Liver (tissue), 9 donors: ENCODE results near the gene MED10. TPM values are rescaled to one million over a fixed set of nuclear protein-coding genes. Genes with fewer than 3 reads are reported as not detected.

Experiments
- DNase-seq: peaks from one replicate; pipeline ENCODE4 v3.0.0-alpha.2; 2017; ENCODE audit warnings: low spot score
- H3K27ac ChIP-seq, 2 donors: one replicate each; pipeline ENCODE4 v1.7.0; 2013; ENCODE audit warnings: inconsistent platforms in 2 of 2, low read length in 2 of 2, control low read depth in 1 of 2, low read depth in 1 of 2, mild to moderate bottlenecking in 1 of 2
- H3K27me3 ChIP-seq, 4 donors: one replicate each; pipeline versions ENCODE4 v1.6.1 to v1.7.0; 2013; ENCODE audit warnings: low read length in 3 of 4, inconsistent platforms in 1 of 4, mild to moderate bottlenecking in 1 of 4, moderate library complexity in 1 of 4; ENCODE audit not compliant: control insufficient read depth in 4 of 4, insufficient read depth in 4 of 4
- H3K36me3 ChIP-seq, 4 donors: one replicate each; pipeline versions ENCODE4 v1.6.1 to v1.7.0; 2013; ENCODE audit warnings: low read length in 3 of 4, mild to moderate bottlenecking in 3 of 4, low read depth in 1 of 4, moderate library complexity in 1 of 4; ENCODE audit not compliant: control insufficient read depth in 4 of 4, insufficient read depth in 3 of 4
- H3K4me1 ChIP-seq, 4 donors: one replicate each; pipeline versions ENCODE4 v1.6.1 to v1.7.0; 2013; ENCODE audit warnings: low read length in 3 of 4, mild to moderate bottlenecking in 3 of 4, moderate library complexity in 1 of 4; ENCODE audit not compliant: control insufficient read depth in 4 of 4, insufficient read depth in 4 of 4
- H3K4me3 ChIP-seq, 3 donors: one replicate each; pipeline versions ENCODE4 v1.6.1 to v1.7.0; 2013; ENCODE audit warnings: low read length in 3 of 3, control low read depth in 1 of 3, low read depth in 1 of 3, mild to moderate bottlenecking in 1 of 3
- H3K9ac ChIP-seq, 2 donors: one replicate each; pipeline ENCODE4 v1.7.0; 2013; ENCODE audit warnings: low read length in 2 of 2, mild to moderate bottlenecking in 2 of 2, moderate library complexity in 2 of 2, control low read depth in 1 of 2, low read depth in 1 of 2
- H3K9me3 ChIP-seq, 4 donors: one replicate each; pipeline versions ENCODE4 v1.6.1 to v1.7.0; 2013; ENCODE audit warnings: low read length in 3 of 4; ENCODE audit not compliant: control insufficient read depth in 4 of 4
- CTCF ChIP-seq: fragments of 150-350 bp; IDR thresholded peaks from 2 replicates; pipeline ENCODE4 v1.5.1; 2017; ENCODE audit warnings: improper control_type of control experiment, low read depth, low read length; ENCODE audit not compliant: missing input control
- EGR1 ChIP-seq, 2 donors: IDR thresholded peaks; 2 replicates each; pipeline ENCODE4 v1.6.1; 2016 to 2018; ENCODE audit warnings: antibody characterized with exemption in 2 of 2, low read depth in 2 of 2
- FOXA1 ChIP-seq: IDR thresholded peaks from 2 replicates; pipeline ENCODE4 v1.6.1; 2016; ENCODE audit warnings: antibody characterized with exemption
- FOXA2 ChIP-seq: IDR thresholded peaks from 2 replicates; pipeline ENCODE4 v1.6.1; 2016; ENCODE audit warnings: antibody characterized with exemption
- GABPA ChIP-seq, 2 donors: IDR thresholded peaks in 1 of 2; conservative IDR thresholded peaks in 1 of 2; 2 replicates each; pipeline ENCODE4 v1.6.1; 2016; ENCODE audit warnings: antibody characterized with exemption in 2 of 2, mild to moderate bottlenecking in 1 of 2, moderate library complexity in 1 of 2
- HNF4A ChIP-seq, 2 donors: conservative IDR thresholded peaks; 2 replicates each; pipeline ENCODE4 v1.6.1; 2016; ENCODE audit warnings: antibody characterized with exemption in 2 of 2, mild to moderate bottlenecking in 2 of 2
- HNF4G ChIP-seq: IDR thresholded peaks from 2 replicates; pipeline ENCODE4 v1.6.1; 2016; ENCODE audit warnings: antibody characterized with exemption
- JUND ChIP-seq, 2 donors: IDR thresholded peaks; 2 replicates each; pipeline ENCODE4 v1.6.1; 2016; ENCODE audit warnings: antibody characterized with exemption in 2 of 2
- NR2F2 ChIP-seq: IDR thresholded peaks from 2 replicates; pipeline ENCODE4 v1.6.1; 2016; ENCODE audit warnings: antibody characterized with exemption
- RAD21 ChIP-seq, 2 donors: IDR thresholded peaks; 2 replicates each; pipeline ENCODE4 v1.6.1; 2016; ENCODE audit warnings: antibody characterized with exemption in 2 of 2, mild to moderate bottlenecking in 2 of 2
- REST ChIP-seq: IDR thresholded peaks from 2 replicates; pipeline ENCODE4 v1.6.1; 2016; ENCODE audit warnings: antibody characterized with exemption, mild to moderate bottlenecking
- RXRA ChIP-seq, 2 donors: IDR thresholded peaks; 2 replicates each; pipeline ENCODE4 v1.6.1; 2017 to 2018; ENCODE audit warnings: antibody characterized with exemption in 2 of 2, mild to moderate bottlenecking in 1 of 2
- SP1 ChIP-seq: IDR thresholded peaks from 2 replicates; pipeline ENCODE4 v1.6.1; 2018; ENCODE audit warnings: antibody characterized with exemption, mild to moderate bottlenecking
- TAF1 ChIP-seq: conservative IDR thresholded peaks from 2 replicates; pipeline ENCODE4 v1.6.1; 2016; ENCODE audit warnings: antibody characterized with exemption, mild to moderate bottlenecking
- YY1 ChIP-seq: IDR thresholded peaks from 2 replicates; pipeline ENCODE4 v1.6.1; 2016; ENCODE audit warnings: antibody characterized with exemption, mild to moderate bottlenecking
- WGBS: extraction: QIAGEN DNeasy Blood & Tissue Kit; methylation state at CpG from one replicate; pipeline ENCODE4 v1.1.7; 2013; 5-methylcytosine and 5-hydroxymethylcytosine counted together
- polyA plus RNA-seq, 2 donors: library from polyadenylated mRNA; stranded (reverse) in 1 of 2; unstranded in 1 of 2; fragments of 200-250 nt in 1 of 2; fragments of >200 nt in 1 of 2; fragmentation: Nextera tagmentation in 1 of 2; extraction: Ambion mirVana in 1 of 2; gene quantifications; one replicate each; pipeline versions ENCODE4 v1.2.1 to v1.2.3, GENCODE V29; 2013 to 2015
- total RNA-seq, 2 donors: library from RNA; depleted of rRNA; stranded (reverse); fragments of >200 nt; gene quantifications; one replicate each; pipeline ENCODE4 v1.2.3, GENCODE V29; 2014
- TF ChIP-seq, protein P1 (sequence below): IDR thresholded peaks from 2 replicates; pipeline ENCODE4 v1.6.1; 2016; ENCODE audit warnings: antibody characterized with exemption
- TF ChIP-seq, protein P2 (sequence below): IDR thresholded peaks from 2 replicates; pipeline ENCODE4 v1.6.1; 2016; ENCODE audit warnings: antibody characterized with exemption
- TF ChIP-seq, protein P3 (sequence below): IDR thresholded peaks from 2 replicates; pipeline ENCODE4 v1.6.1; 2016; ENCODE audit warnings: antibody characterized with exemption
- donor health status: healthy.
- donor health status: healthy.
- donor health status: healthy.
- donor health status: healthy.
- donor health status: healthy.

Gene MED10
- total and polyA plus RNA-seq, 4 donors = 6.1 to 31.5 (median 11.5) TPM

DNA sequence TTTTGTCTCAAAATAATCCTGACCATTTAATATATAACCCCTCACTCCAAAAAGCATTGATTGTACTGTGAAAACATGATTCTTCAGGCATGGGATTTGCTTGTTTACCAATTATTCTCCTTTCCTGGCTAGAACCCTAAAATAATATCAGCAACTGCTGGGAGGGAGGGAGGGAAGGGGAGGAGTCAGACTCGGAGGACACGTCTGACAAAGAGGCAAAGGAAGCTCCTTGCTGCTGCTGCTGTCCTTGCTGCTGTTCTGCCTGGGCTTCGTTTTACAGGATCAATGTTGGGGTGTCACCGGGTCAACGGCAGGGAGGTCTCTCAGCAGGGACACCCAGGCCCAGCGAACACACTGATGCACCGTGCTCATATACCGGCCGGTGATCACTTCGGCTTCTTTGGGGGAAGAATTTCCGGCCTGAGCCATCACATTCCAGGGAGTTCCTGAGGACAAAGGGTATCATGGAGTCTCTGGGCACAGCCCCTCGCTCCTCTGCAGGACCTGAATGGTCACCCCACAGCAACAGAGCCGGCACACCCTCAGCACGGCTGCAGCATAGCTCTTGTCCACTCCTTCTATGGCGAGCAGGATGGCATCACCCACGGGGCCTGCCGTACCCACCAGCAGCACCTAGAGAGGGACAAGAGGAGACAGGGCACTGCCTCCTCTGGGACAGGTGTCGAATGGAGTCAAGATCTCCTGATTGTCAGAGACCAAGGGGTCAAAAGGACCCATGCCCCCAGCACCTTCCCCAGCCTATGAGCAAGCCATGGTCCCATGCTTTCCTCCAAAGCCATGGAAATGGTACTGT, 27.9 kb downstream of the MED10 start:
- H3K27me3 ChIP-seq = no peaks in the 10 kb centered on the region
- no peaks in the 10 kb centered on the region for H3K9me3 ChIP-seq
- no peak for DNase-seq
- H3K36me3 ChIP-seq = no peaks in the 10 kb centered on the region
- H3K9ac ChIP-seq = no peak overlapping the region
- TF ChIP-seq CTCF = no peak
- no peak for TF ChIP-seq EGR1 (IDR thresholded peaks at IDR 0.05; ENCODE audit: low read depth in 2 of 2)
- TF ChIP-seq TAF1 = no peak
- TF ChIP-seq, protein P1, sequence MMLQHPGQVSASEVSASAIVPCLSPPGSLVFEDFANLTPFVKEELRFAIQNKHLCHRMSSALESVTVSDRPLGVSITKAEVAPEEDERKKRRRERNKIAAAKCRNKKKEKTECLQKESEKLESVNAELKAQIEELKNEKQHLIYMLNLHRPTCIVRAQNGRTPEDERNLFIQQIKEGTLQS = no peak
- no peak for TF ChIP-seq JUND (IDR thresholded peaks at IDR 0.05)
- TF ChIP-seq, protein P2, sequence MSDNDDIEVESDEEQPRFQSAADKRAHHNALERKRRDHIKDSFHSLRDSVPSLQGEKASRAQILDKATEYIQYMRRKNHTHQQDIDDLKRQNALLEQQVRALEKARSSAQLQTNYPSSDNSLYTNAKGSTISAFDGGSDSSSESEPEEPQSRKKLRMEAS = no peak
- no peak for TF ChIP-seq HNF4G
- TF ChIP-seq, protein P3, sequence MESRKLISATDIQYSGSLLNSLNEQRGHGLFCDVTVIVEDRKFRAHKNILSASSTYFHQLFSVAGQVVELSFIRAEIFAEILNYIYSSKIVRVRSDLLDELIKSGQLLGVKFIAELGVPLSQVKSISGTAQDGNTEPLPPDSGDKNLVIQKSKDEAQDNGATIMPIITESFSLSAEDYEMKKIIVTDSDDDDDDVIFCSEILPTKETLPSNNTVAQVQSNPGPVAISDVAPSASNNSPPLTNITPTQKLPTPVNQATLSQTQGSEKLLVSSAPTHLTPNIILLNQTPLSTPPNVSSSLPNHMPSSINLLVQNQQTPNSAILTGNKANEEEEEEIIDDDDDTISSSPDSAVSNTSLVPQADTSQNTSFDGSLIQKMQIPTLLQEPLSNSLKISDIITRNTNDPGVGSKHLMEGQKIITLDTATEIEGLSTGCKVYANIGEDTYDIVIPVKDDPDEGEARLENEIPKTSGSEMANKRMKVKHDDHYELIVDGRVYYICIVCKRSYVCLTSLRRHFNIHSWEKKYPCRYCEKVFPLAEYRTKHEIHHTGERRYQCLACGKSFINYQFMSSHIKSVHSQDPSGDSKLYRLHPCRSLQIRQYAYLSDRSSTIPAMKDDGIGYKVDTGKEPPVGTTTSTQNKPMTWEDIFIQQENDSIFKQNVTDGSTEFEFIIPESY = no peak
- no peak for TF ChIP-seq RAD21 (IDR thresholded peaks at IDR 0.05)
- no peak for TF ChIP-seq FOXA1
- TF ChIP-seq HNF4A (conservative IDR thresholded peaks at IDR 0.05) = no peak
- TF ChIP-seq YY1 = no peak
- TF ChIP-seq RXRA (IDR thresholded peaks at IDR 0.05) = no peak
- no peak for TF ChIP-seq REST
- H3K4me3 ChIP-seq = no peak overlapping the region
- WGBS = 76% methylated on average over 18 of the region's 18 CpGs
- H3K27ac ChIP-seq = no peak overlapping the region
- H3K4me1 ChIP-seq = no peaks in the 10 kb centered on the region

DNA sequence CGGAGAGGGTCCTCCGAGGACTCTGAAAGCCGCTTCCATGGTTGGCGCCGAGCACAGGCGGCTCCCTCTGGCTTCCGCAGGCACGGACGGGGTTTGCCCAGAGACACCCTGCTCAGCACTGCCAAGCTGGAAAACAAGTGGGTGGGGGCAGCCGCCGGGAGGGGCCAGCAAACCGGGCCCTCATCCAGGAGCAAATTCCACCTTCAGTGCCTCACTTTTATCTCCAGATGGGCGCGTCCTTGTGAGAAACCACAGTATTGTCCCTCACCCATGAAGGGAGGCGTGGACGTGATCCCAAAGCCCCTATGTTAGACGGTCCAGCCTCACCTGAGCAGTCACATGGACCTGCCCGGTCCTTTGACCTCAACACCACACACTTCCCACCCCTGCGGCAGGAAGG, 29.0 kb downstream of the MED10 start:
- no peaks in the 10 kb centered on the region for H3K27me3 ChIP-seq
- no peak overlapping the region for H3K27ac ChIP-seq
- H3K9me3 ChIP-seq = no peaks in the 10 kb centered on the region
- H3K4me1 ChIP-seq = no peaks in the 10 kb centered on the region
- no peak overlapping the region for H3K4me3 ChIP-seq
- no peak overlapping the region for H3K9ac ChIP-seq
- no peaks in the 10 kb centered on the region for H3K36me3 ChIP-seq
- no peak for TF ChIP-seq REST
- no peak for TF ChIP-seq SP1
- no peak for TF ChIP-seq FOXA2
- TF ChIP-seq JUND (IDR thresholded peaks at IDR 0.05) = no peak
- TF ChIP-seq, protein P2 = no peak
- no peak for TF ChIP-seq NR2F2
- TF ChIP-seq GABPA (IDR thresholded peaks at IDR 0.05 in 1 of 2, conservative IDR thresholded peaks at IDR 0.05 in 1 of 2) = no peak
- TF ChIP-seq, protein P1 = no peak
- no peak for TF ChIP-seq YY1
- no peak for TF ChIP-seq RAD21 (IDR thresholded peaks at IDR 0.05)
- TF ChIP-seq EGR1 (IDR thresholded peaks at IDR 0.05; ENCODE audit: low read depth in 2 of 2) = no peak
- DNase-seq = no peak
- WGBS = 88% methylated on average over 19 of the region's 19 CpGs
